Activated B cell treated with CpG ODN at 0.5 μM for 24 hours (primary cell): Measurements from ENCODE around the gene SLC5A6. TPM values are rescaled to one million over a fixed set of nuclear protein-coding genes. Genes with fewer than 3 reads are reported as not detected.

ENCODE experiments used
- ATAC-seq: fragments of 200-7000 bp; cut with Tn5 transposase; one replicate; pipeline ENCODE4 v1.10.0; 2021; ENCODE audit warnings: low read depth, mild to moderate bottlenecking, moderate library complexity
- CTCF ChIA-PET: fragments of 350-600 bp; sonication (Branson Sonifier 250); formaldehyde crosslinking; loops from one replicate; lab custom pipeline; 2021; ENCODE audit warnings: antibody characterized with exemption; lab: Charles Lee
- POLR2A ChIA-PET: fragments of 350-600 bp; sonication (Branson Sonifier 250); formaldehyde crosslinking; loops from one replicate; lab custom pipeline; 2021; ENCODE audit warnings: antibody characterized with exemption; lab: Charles Lee
- DNase-seq: peaks from one replicate; pipeline ENCODE4 v3.0.0; 2022
- H3K27ac Mint-ChIP-seq: one replicate; pipeline ENCODE4 v1.8.0; 2020; ENCODE audit warnings: mixed read lengths
- H3K27me3 Mint-ChIP-seq: one replicate; pipeline ENCODE4 v1.8.0; 2021; ENCODE audit warnings: mixed read lengths
- H3K36me3 Mint-ChIP-seq: one replicate; pipeline ENCODE4 v1.8.0; 2021; ENCODE audit warnings: low read depth, mixed read lengths
- H3K4me1 Mint-ChIP-seq: one replicate; pipeline ENCODE4 v1.8.0; 2021; ENCODE audit warnings: mixed read lengths
- H3K4me3 Mint-ChIP-seq: one replicate; pipeline ENCODE4 v1.8.0; 2020; ENCODE audit warnings: mild to moderate bottlenecking, mixed read lengths
- H3K9me3 Mint-ChIP-seq: one replicate; pipeline ENCODE4 v1.8.0; 2020; ENCODE audit warnings: mixed read lengths
- intact Hi-C: fragments of 100-400 bp; cut with micrococcal nuclease; formaldehyde crosslinking; loops from one replicate; pipeline ENCODE4 v1.15.1; 2024
- total RNA-seq: library from RNA; stranded (reverse); gene quantifications from 2 replicates; pipeline ENCODE4 v1.2.3, GENCODE V29; 2022
- TF ChIP-seq, protein P1 (sequence below): fragments of 200-600 bp; IDR thresholded peaks from one replicate; pipeline ENCODE4 v1.8.0; 2022; ENCODE audit warnings: antibody characterized with exemption, mild to moderate bottlenecking

The SLC5A6 gene
- total RNA-seq, 1 donor from 2014 or later: 69.9 TPM

- H3K9me3 Mint-ChIP-seq: no peaks in the 10 kb centered on the region
- H3K4me3 Mint-ChIP-seq: peak overlapping the region; percentile 93
- peaks cover 32% of the 10 kb centered on the region for H3K4me1 Mint-ChIP-seq
- ATAC-seq: no peak
- ChIA-PET POLR2A (interaction anchor here (0.6 to 1.1 kb wide), 2 partner anchors 118 to 409 kb away, joined by 3 read pairs; no protein-coding TSS in a partner anchor), CTCF (interaction anchor here (1.1 kb wide), 1 partner anchor 61 kb away, joined by 3 read pairs; no protein-coding TSS in a partner anchor)
- peak overlapping the region; percentile 46 for H3K27ac Mint-ChIP-seq
- no peak for DNase-seq
- intact Hi-C loops: loop anchor here (5.0 kb wide), 1 partner anchor 432 kb away; the partner anchor contains the start of gene CENPA
- H3K36me3 Mint-ChIP-seq: peaks cover 58% of the 10 kb centered on the region
- no peaks in the 10 kb centered on the region for H3K27me3 Mint-ChIP-seq
- TF ChIP-seq, protein P1, sequence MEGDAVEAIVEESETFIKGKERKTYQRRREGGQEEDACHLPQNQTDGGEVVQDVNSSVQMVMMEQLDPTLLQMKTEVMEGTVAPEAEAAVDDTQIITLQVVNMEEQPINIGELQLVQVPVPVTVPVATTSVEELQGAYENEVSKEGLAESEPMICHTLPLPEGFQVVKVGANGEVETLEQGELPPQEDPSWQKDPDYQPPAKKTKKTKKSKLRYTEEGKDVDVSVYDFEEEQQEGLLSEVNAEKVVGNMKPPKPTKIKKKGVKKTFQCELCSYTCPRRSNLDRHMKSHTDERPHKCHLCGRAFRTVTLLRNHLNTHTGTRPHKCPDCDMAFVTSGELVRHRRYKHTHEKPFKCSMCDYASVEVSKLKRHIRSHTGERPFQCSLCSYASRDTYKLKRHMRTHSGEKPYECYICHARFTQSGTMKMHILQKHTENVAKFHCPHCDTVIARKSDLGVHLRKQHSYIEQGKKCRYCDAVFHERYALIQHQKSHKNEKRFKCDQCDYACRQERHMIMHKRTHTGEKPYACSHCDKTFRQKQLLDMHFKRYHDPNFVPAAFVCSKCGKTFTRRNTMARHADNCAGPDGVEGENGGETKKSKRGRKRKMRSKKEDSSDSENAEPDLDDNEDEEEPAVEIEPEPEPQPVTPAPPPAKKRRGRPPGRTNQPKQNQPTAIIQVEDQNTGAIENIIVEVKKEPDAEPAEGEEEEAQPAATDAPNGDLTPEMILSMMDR: no peak
Measured at GRCh38 chr2:27219091-27219490, 7.0 kb upstream of the SLC5A6 start.

DNA sequence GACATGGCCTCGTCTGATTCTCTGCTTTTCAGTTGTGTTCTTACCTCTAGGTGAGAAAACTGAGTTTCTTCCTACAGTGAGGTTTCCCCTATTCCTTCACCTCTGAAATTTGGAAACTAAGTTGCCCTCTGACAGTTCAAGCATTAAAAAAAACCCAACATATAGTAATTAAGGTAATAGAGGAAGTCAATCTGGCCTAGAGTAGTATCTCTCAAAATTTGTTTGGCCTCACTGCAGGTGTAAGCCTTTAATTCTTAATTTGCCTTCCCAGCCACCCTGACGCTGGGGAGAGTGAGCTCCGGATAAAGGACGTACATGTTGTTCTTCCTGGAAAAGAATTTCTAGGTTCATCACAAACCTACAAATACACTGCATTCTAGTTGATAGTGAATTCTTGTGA lies 6.5 kb upstream of the SLC5A6 start:
- Mint-ChIP-seq H3K27ac (peak overlapping the region; percentile 46), H3K4me1 (peaks cover 33% of the 10 kb centered on the region), H3K4me3 (peak overlapping the region; percentile 93), H3K36me3 (peaks cover 57% of the 10 kb centered on the region), H3K9me3 (no peaks in the 10 kb centered on the region), H3K27me3 (no peaks in the 10 kb centered on the region)
- CTCF ChIA-PET: interaction anchor here (1.1 kb wide), 1 partner anchor 61 kb away, joined by 3 read pairs; no protein-coding TSS in a partner anchor
- POLR2A ChIA-PET: interaction anchor here (0.6 to 1.1 kb wide), 2 partner anchors 118 to 410 kb away, joined by 3 read pairs; no protein-coding TSS in a partner anchor
- TF ChIP-seq, protein P1: no peak
- intact Hi-C loops: loop anchor here (5.0 kb wide), 1 partner anchor 431 kb away; the partner anchor contains the start of gene CENPA
- ATAC-seq (peak; percentile 14), DNase-seq (no peak)

GRCh38 chr2:27217173-27218121 lies 5.4 kb upstream of the SLC5A6 start, which contains the start of gene CAD:
Gene CAD (plus strand): TSS chr2:27217369. CDS start chr2:27217552, 183 bp downstream.
- Mint-ChIP-seq H3K27me3 (no peaks in the 10 kb centered on the region), H3K4me1 (peaks cover 45% of the 10 kb centered on the region), H3K4me3 (peak within 1 kb of the TSS; percentile 93), H3K27ac (peak within 1 kb of the TSS; percentile 87), H3K36me3 (peaks cover 53% of the 10 kb centered on the region), H3K9me3 (no peaks in the 10 kb centered on the region)
- DNase-seq: peak; percentile 86
- ChIA-PET POLR2A (no interaction called here), CTCF (interaction anchor here (1.1 to 1.5 kb wide), 2 partner anchors 62 to 117 kb away, joined by 3 to 4 read pairs; no protein-coding TSS in a partner anchor)
- intact Hi-C loops: loop anchor here (1.0 to 5.0 kb wide), 5 partner anchors 83 to 430 kb away; partner anchors contain the start of genes ABHD1, CENPA, PREB and TMEM214
- TF ChIP-seq, protein P1: no peak
- peak; percentile 85 for ATAC-seq

DNA sequence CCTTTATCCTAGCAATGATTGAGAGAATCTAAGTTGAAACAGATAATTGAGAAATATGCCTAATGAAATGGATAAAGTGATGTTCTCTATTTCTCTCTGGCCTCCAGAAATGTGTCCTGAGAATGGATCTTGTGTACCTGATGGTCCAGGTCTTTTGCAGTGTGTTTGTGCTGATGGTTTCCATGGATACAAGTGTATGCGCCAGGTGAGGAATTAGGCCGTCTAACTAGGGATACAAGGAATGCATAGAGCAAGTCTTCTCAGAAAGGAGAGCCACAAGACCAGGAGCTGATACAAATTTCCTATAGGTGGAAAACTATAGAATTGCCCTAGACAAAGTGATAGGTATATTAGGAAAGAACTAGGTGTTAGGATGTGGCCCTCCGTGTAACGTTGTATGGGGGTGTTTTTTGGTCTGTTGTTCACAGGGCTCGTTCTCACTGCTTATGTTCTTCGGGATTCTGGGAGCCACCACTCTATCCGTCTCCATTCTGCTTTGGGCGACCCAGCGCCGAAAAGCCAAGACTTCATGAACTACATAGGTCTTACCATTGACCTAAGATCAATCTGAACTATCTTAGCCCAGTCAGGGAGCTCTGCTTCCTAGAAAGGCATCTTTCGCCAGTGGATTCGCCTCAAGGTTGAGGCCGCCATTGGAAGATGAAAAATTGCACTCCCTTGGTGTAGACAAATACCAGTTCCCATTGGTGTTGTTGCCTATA lies 4.5 kb upstream of the SLC5A6 start:
- ChIA-PET CTCF (interaction anchor here (1.1 to 1.5 kb wide), 2 partner anchors 63 to 117 kb away, joined by 3 to 4 read pairs; no protein-coding TSS in a partner anchor), POLR2A (no interaction called here)
- intact Hi-C loops: loop anchor here (1.0 to 5.0 kb wide), 5 partner anchors 82 to 429 kb away; partner anchors contain the start of genes ABHD1, CENPA, PREB and TMEM214
- no peaks in the 10 kb centered on the region for H3K9me3 Mint-ChIP-seq
- H3K36me3 Mint-ChIP-seq: peaks cover 48% of the 10 kb centered on the region
- peak overlapping the region; percentile 93 for H3K4me3 Mint-ChIP-seq
- TF ChIP-seq, protein P1: no peak
- ATAC-seq (no peak), DNase-seq (no peak)
- no peaks in the 10 kb centered on the region for H3K27me3 Mint-ChIP-seq
- H3K27ac Mint-ChIP-seq: peak overlapping the region; percentile 87
- H3K4me1 Mint-ChIP-seq: peaks cover 45% of the 10 kb centered on the region
